Retina (tissue), 1 donor: ENCODE measurements around the gene SPRR5.

ENCODE experiments used
- DNase-seq: peaks from one replicate; pipeline ENCODE4 v3.0.0-alpha.2; 2016

SPRR5 gene

DNA sequence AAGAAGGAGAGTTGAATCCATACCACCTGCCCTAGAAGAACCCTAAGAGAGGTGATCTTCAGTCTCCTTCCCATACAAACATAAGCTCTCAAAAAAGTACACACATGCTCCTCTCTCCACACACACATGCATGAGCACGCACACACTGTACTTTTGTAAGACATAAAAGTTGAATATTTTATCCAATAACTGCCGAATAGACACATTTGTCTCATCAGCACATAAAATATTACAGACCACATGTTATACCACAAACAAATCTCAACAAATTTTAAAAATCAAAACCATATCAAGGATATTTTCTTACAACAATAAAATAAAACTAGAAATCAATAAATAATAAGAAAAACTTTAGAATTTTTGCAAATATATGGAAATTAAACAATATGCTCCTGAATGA is 39.6 kb downstream of the SPRR5 start:
- no peak for DNase-seq

DNA sequence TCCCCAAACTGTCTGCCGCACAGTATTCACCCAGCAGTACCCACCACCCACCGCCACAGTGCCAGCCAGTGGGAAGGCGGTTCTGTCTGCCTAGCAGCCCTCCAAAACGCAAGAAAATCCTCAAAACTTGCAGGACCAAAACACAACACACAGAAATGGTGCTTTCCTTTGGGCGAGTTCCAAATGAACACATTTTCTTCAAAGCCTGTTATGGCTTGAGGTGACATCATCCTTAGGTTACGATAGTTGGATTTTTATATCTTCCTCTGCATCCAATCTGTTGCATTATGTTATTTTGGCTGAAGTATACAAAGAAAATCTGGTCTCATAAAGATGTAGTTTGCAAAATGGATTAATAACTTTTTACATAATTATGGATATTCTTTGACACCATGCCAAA is 46.2 kb downstream of the SPRR5 start:
- no peak for DNase-seq

DNA sequence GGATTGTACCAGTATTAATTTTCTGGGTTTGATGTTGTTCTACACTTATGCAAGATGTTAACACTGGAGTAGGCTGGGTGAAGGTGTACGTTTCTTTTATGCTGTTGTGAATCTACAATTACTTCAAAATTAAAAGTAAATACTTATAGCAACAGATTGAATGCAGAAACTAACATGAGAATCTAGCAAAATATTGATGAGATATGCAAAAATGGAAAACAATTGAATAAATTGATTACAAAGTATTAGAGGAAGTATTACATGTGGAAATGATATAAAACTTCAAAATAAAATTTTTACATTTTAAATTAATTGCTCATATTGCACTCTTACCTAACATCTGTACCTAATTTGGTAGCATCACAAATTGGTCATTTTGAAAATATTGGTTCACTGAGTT is 48.8 kb downstream of the SPRR5 start:
- DNase-seq: no peak

DNA sequence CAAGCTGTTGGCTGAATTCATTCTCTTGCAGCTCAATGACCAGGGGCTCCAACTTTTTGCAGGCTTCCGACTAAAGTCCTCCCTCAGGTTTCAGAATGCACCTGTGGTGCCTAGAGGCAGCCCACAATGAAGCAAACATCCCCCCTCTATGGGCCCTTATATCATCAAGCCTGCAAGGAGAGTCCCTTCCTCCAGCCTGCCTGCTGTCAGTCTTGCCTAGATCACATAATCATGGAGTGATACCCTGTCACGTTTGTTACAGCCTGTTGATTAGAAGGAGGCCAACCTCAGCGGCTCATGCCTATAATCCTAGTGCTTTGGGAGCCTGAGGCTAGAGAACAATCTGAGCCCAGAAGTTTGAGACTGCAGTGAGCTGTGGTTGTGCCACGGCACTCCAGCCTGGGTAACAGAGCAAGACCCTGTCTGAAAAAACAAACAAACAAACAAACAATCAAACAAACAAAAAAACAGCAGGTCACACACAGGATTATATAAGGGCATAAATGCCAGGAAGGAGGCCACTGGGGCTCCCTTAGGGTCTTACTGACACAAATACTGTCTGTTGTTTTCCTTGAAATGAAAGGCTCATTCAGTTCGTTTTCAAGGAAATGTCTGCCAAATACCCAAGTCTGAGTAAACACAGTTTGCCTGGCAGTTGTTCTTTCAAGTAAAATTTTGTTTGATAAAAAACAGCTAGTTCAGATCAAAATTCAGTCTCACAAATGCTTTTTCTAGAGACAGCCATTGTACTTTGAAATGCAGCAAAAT is 49.8 kb downstream of the SPRR5 start:
- peak; percentile 44 for DNase-seq

DNA sequence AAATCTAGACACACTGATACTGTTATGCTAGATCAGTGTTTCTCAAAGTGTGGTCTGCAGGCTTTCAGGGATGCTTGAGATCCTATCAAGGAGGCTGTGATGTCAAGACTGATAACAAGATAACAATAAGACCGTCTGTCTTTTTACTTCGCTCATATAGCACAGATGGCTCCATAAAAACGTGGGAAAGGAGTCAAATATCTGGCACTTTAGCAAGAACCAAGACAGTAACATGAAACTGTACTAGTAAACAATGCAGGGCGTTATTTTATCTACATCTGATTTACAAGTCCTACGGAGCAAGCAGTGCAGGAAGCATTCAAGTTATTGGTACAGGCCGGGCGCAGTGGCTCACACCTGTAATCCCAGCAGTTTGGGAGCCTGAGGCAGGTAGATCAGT is 50.9 kb downstream of the SPRR5 start:
- no peak for DNase-seq

DNA sequence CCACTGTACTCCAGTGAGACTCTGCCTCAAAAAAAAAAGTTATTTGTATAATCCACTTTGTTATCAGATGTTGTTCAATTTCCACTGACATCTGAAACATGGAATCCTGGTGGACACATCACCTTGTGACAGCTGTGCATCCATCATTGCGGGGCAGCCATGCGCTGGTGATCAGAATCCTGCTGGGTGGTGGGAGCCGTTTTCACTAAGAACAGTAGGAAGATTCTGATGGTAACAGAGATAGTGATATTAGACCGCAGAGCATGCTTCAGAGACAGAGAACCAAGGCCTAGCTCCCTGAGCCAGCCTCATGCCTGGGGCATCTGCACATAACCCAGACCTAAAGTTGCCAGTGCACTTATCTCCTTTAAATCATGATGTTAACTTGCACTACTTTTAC is 51.5 kb downstream of the SPRR5 start:
- no peak for DNase-seq
